ENCODE measurements around the gene CNTD1. TPM values are rescaled to one million over a fixed set of nuclear protein-coding genes. Genes with fewer than 3 reads are reported as not detected.

CNTD1 gene
- total and polyA plus RNA-seq, 7 donors: 0.24 to 1.3 (median 0.76) TPM; not detected in 1

GRCh38 chr17:42782166-42783061 is 16.2 kb upstream of the CNTD1 start:
- intact Hi-C loops (cut with DNase I): no loop called here
- H3K27me3 ChIP-seq (ENCODE audit: insufficient read depth in 3 of 3, low read length in 2 of 3): peaks cover 0 to 73% (median 23%) of the 10 kb centered on the region in 3 donors

DNA sequence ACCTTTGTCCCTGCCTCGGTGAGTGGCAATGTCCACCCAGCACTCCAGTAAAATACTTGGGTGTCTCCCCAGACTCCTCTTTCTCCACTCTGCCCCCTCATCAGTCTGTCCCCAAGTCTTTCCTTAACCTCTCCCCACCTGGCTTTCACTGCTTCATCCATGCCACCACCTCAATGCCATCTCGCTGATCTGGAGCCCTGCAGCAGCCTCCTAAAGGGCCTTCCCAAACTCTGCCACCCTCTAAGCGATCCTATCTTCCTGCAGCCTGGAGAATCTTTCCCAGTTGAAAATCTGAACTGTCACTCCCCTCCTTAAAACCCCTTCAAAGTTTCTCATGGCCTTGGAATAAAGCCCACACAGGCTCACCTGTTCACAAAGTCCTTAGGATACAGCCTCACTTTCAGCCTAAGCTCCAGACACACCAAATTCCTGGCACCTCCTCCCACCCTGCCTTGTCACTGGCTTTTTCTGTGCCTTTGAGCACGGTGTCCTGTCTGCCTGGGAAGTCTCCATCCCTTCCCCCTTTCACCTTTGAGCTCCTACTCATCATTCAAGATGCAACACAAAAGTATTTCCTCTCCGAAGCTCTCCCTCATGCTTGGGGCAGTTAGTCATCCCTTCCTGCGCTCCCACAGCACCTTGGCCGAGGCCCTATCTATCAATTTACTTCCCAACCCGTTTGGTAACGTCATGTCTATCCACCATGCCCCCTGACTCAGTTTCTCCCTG is 15.4 kb upstream of the CNTD1 start:
- no peak overlapping the region for H3K27ac ChIP-seq
- no peak overlapping the region for H3K4me3 ChIP-seq
- peaks cover 0 to 81% (median 25%) of the 10 kb centered on the region in 3 donors for H3K27me3 ChIP-seq (ENCODE audit: insufficient read depth in 3 of 3, low read length in 2 of 3)
- intact Hi-C loops (cut with DNase I): no loop called here
- ATAC-seq (no peak), DNase-seq (no peak)
- no peaks in the 10 kb centered on the region for H3K9me3 ChIP-seq
- H3K4me1 ChIP-seq: no peaks in the 10 kb centered on the region
- 21 to 31% (median 28%) methylated on average over 9 of the region's 9 CpGs for WGBS, 3 donors
- TF ChIP-seq, protein P1, sequence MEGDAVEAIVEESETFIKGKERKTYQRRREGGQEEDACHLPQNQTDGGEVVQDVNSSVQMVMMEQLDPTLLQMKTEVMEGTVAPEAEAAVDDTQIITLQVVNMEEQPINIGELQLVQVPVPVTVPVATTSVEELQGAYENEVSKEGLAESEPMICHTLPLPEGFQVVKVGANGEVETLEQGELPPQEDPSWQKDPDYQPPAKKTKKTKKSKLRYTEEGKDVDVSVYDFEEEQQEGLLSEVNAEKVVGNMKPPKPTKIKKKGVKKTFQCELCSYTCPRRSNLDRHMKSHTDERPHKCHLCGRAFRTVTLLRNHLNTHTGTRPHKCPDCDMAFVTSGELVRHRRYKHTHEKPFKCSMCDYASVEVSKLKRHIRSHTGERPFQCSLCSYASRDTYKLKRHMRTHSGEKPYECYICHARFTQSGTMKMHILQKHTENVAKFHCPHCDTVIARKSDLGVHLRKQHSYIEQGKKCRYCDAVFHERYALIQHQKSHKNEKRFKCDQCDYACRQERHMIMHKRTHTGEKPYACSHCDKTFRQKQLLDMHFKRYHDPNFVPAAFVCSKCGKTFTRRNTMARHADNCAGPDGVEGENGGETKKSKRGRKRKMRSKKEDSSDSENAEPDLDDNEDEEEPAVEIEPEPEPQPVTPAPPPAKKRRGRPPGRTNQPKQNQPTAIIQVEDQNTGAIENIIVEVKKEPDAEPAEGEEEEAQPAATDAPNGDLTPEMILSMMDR (IDR thresholded peaks at IDR 0.05): no peak
- peaks cover 6 to 16% of the 10 kb centered on the region in 2 donors for H3K36me3 ChIP-seq (ENCODE audit: insufficient read depth in 1 of 2, low read depth in 1 of 2)

More at GRCh38 chr17:42782166-42783061, 16.2 kb upstream of the CNTD1 start:
- no peak for ATAC-seq
- H3K4me1 ChIP-seq: no peaks in the 10 kb centered on the region
- no peak for DNase-seq
- no peaks in the 10 kb centered on the region for H3K9me3 ChIP-seq
- H3K36me3 ChIP-seq (ENCODE audit: insufficient read depth in 1 of 2, low read depth in 1 of 2): peaks cover 6 to 24% of the 10 kb centered on the region in 2 donors
- WGBS, 3 donors: 20 to 34% (median 29%) methylated on average over 25 to 29 of the region's 29 CpGs
- H3K27ac ChIP-seq: no peak overlapping the region
- no peak overlapping the region for H3K4me3 ChIP-seq
- TF ChIP-seq, protein P1 (IDR thresholded peaks at IDR 0.05): no peak

DNA sequence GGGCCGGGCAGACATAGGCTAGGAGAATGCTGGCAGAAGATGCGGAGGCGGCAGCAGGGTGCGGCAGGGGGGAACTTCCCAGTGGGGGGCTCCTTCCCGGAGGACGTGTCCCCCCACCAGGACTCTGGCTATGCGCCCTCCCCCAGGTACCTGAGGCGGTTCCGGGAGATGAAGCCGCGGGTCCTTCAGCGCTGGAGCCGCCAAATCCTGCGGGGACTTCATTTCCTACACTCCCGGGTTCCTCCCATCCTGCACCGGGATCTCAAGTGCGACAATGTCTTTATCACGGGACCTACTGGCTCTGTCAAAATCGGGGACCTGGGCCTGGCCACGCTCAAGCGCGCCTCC is 14.9 kb upstream of the CNTD1 start:
- Histone ChIP-seq H3K4me1 (no peaks in the 10 kb centered on the region), H3K27ac (no peak overlapping the region), H3K27me3 (ENCODE audit: insufficient read depth in 3 of 3, low read length in 2 of 3) (peaks cover 0 to 84% (median 25%) of the 10 kb centered on the region in 3 donors), H3K4me3 (no peak overlapping the region), H3K9me3 (no peaks in the 10 kb centered on the region), H3K36me3 (ENCODE audit: insufficient read depth in 1 of 2, low read depth in 1 of 2) (peaks cover 6 to 10% of the 10 kb centered on the region in 2 donors)
- DNase-seq: no peak
- TF ChIP-seq, protein P1 (IDR thresholded peaks at IDR 0.05): no peak
- 6 to 17% (median 10%) methylated on average over 22 of the region's 22 CpGs for WGBS, 3 donors
- intact Hi-C loops (cut with DNase I): no loop called here
- ATAC-seq: no peak

DNA sequence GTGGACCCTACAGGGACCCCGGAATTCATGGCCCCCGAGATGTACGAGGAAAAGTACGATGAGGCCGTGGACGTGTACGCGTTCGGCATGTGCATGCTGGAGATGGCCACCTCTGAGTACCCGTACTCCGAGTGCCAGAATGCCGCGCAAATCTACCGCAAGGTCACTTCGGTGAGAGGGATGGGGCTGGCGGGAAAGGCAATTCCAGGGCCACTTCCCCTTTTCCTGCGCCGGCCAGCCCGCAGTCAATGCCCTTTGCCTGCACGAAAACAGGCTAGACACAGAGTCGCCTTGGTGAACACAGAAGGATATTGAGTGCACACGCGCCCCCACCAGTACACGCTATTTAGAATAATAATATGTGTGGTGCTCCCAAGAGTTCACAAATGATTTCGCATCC is 14.3 kb upstream of the CNTD1 start:
- peaks cover under 1 to 4% of the 10 kb centered on the region in 2 donors for H3K36me3 ChIP-seq (ENCODE audit: insufficient read depth in 1 of 2, low read depth in 1 of 2)
- H3K4me3 ChIP-seq: no peak overlapping the region
- intact Hi-C loops (cut with DNase I): no loop called here
- TF ChIP-seq, protein P1 (IDR thresholded peaks at IDR 0.05): no peak
- H3K9me3 ChIP-seq: no peaks in the 10 kb centered on the region
- H3K27ac ChIP-seq: no peak overlapping the region
- DNase-seq: no peak
- ATAC-seq: no peak
- H3K27me3 ChIP-seq (ENCODE audit: insufficient read depth in 3 of 3, low read length in 2 of 3): peaks cover 0 to 88% (median 25%) of the 10 kb centered on the region in 3 donors
- H3K4me1 ChIP-seq: no peaks in the 10 kb centered on the region
- 9 to 24% (median 13%) methylated on average over 25 of the region's 25 CpGs for WGBS, 3 donors

All from psoas muscle (tissue), 8 donors.